ENCODE data around the gene LDLRAD2. TPM values are rescaled to one million over a fixed set of nuclear protein-coding genes. Genes with fewer than 3 reads are reported as not detected.

The LDLRAD2 gene
- total and polyA plus RNA-seq, 7 donors = 0.04 to 1.7 (median 0.77) TPM; not detected in 3

- ATAC-seq (no peak), DNase-seq (peak in 1 of 2 donors; percentile 35)
- Histone ChIP-seq H3K4me1 (peaks cover 7% of the 10 kb centered on the region), H3K36me3 (ENCODE audit: insufficient read depth in 1 of 2, low read depth in 1 of 2) (peaks cover 0 to 75% of the 10 kb centered on the region in 2 donors), H3K27me3 (ENCODE audit: insufficient read depth in 3 of 3, low read length in 2 of 3) (no peaks in the 10 kb centered on the region), H3K9me3 (no peaks in the 10 kb centered on the region), H3K27ac (no peak overlapping the region), H3K4me3 (no peak overlapping the region)
- WGBS, 3 donors = 86 to 90% (median 90%) methylated on average over 7 of the region's 7 CpGs
- intact Hi-C loops (cut with DNase I) = no loop called here
- TF ChIP-seq, protein P1, sequence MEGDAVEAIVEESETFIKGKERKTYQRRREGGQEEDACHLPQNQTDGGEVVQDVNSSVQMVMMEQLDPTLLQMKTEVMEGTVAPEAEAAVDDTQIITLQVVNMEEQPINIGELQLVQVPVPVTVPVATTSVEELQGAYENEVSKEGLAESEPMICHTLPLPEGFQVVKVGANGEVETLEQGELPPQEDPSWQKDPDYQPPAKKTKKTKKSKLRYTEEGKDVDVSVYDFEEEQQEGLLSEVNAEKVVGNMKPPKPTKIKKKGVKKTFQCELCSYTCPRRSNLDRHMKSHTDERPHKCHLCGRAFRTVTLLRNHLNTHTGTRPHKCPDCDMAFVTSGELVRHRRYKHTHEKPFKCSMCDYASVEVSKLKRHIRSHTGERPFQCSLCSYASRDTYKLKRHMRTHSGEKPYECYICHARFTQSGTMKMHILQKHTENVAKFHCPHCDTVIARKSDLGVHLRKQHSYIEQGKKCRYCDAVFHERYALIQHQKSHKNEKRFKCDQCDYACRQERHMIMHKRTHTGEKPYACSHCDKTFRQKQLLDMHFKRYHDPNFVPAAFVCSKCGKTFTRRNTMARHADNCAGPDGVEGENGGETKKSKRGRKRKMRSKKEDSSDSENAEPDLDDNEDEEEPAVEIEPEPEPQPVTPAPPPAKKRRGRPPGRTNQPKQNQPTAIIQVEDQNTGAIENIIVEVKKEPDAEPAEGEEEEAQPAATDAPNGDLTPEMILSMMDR (IDR thresholded peaks at IDR 0.05) = no peak
Measured at GRCh38 chr1:21868482-21868881, 56.4 kb downstream of the LDLRAD2 start.

- no peak overlapping the region for H3K4me3 ChIP-seq
- DNase-seq (peak in 1 of 2 donors; percentile 39), ATAC-seq (no peak)
- H3K9me3 ChIP-seq = no peaks in the 10 kb centered on the region
- no peak overlapping the region for H3K27ac ChIP-seq
- peaks cover 7% of the 10 kb centered on the region for H3K4me1 ChIP-seq
- H3K27me3 ChIP-seq (ENCODE audit: insufficient read depth in 3 of 3, low read length in 2 of 3) = no peaks in the 10 kb centered on the region
- intact Hi-C loops (cut with DNase I) = no loop called here
- 61 to 70% (median 69%) methylated on average over 11 to 12 of the region's 12 CpGs for WGBS, 3 donors
- peaks cover 4 to 77% of the 10 kb centered on the region in 2 donors for H3K36me3 ChIP-seq (ENCODE audit: insufficient read depth in 1 of 2, low read depth in 1 of 2)
- TF ChIP-seq, protein P1 (IDR thresholded peaks at IDR 0.05) = no peak
Measured at GRCh38 chr1:21868941-21869454, 56.9 kb downstream of the LDLRAD2 start.

DNA sequence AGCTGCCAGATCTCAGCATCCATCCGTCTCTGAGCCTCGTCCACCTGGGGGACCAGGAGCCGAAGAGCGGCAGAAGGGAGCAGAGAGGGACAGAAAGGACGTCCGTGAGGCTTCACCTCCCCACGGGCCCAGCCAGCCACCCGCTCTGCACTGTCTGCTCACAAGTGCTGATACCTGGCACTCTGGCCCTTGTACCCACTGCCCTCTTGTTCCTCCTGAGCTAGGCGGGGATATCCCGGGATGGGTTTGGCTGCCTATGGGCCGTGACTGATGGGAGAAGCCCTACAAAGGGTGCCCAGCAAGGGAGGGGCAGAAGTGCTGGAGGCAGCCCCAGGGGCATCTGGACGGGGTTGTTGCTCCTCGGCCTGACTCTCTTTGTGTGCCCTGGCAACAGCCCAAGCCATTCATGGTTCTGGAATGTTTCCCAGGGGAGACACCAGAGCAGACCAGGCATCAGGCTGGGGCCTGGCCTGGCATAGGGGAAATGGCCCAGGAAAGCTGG, 57.6 kb downstream of the LDLRAD2 start:
- TF ChIP-seq, protein P1 (IDR thresholded peaks at IDR 0.05) = no peak
- Histone ChIP-seq H3K36me3 (ENCODE audit: insufficient read depth in 1 of 2, low read depth in 1 of 2) (peaks cover 7 to 77% of the 10 kb centered on the region in 2 donors), H3K4me3 (no peak overlapping the region), H3K9me3 (no peaks in the 10 kb centered on the region), H3K27ac (peak overlapping the region; percentile 27), H3K4me1 (peaks cover 7% of the 10 kb centered on the region), H3K27me3 (ENCODE audit: insufficient read depth in 3 of 3, low read length in 2 of 3) (no peaks in the 10 kb centered on the region)
- intact Hi-C loops (cut with DNase I) = no loop called here
- ATAC-seq (peak; percentile 54 to 80 (median 66)), DNase-seq (peak; percentile 82 to 88)
- 50 to 65% (median 54%) methylated on average over 13 of the region's 13 CpGs for WGBS, 3 donors

GRCh38 chr1:21870611-21871010, 58.5 kb downstream of the LDLRAD2 start:
- intact Hi-C loops (cut with DNase I) = no loop called here
- TF ChIP-seq, protein P1 (IDR thresholded peaks at IDR 0.05) = no peak
- Histone ChIP-seq H3K9me3 (no peaks in the 10 kb centered on the region), H3K4me3 (no peak overlapping the region), H3K27me3 (ENCODE audit: insufficient read depth in 3 of 3, low read length in 2 of 3) (no peaks in the 10 kb centered on the region), H3K4me1 (peaks cover 7% of the 10 kb centered on the region), H3K36me3 (ENCODE audit: insufficient read depth in 1 of 2, low read depth in 1 of 2) (peaks cover 7 to 77% of the 10 kb centered on the region in 2 donors), H3K27ac (no peak overlapping the region)
- 93 to 96% (median 94%) methylated on average over 13 to 15 of the region's 15 CpGs for WGBS, 3 donors
- ATAC-seq (no peak), DNase-seq (peak in 1 of 2 donors; percentile 45)

GRCh38 chr1:21871943-21872342, 59.9 kb downstream of the LDLRAD2 start:
- intact Hi-C loops (cut with DNase I) = no loop called here
- TF ChIP-seq, protein P1 (IDR thresholded peaks at IDR 0.05) = no peak
- 52 to 78% (median 55%) methylated on average over 13 of the region's 13 CpGs for WGBS, 3 donors

More at GRCh38 chr1:21871943-21872342, 59.9 kb downstream of the LDLRAD2 start:
- Histone ChIP-seq H3K4me3 (no peak overlapping the region), H3K4me1 (peaks cover 7% of the 10 kb centered on the region), H3K27ac (no peak overlapping the region), H3K27me3 (ENCODE audit: insufficient read depth in 3 of 3, low read length in 2 of 3) (no peaks in the 10 kb centered on the region), H3K36me3 (ENCODE audit: insufficient read depth in 1 of 2, low read depth in 1 of 2) (peaks cover 12 to 88% of the 10 kb centered on the region in 2 donors), H3K9me3 (no peaks in the 10 kb centered on the region)
- peak in 3 of 4 donors; percentile 20 to 70 (median 54) for ATAC-seq
- peak; percentile 46 to 52 for DNase-seq

Data from psoas muscle (tissue), 8 donors.